Stimulated activated CD8-positive, alpha-beta memory T cell treated with anti-CD3 and anti-CD28 coated beads, Interleukin-15, amount 100 ng/mL, for 1 hour (primary cell): ENCODE data around the gene CDC40.
"Not testable (repeated sequence)": the region's sequence is repeated elsewhere in the genome, so short reads cannot be mapped to it uniquely, and the experiment has no call there.

Experiments
- DNase-seq: peaks from one replicate; pipeline ENCODE4 v3.0.0-alpha.2; 2020; ENCODE audit warnings: low read depth

The CDC40 gene

GRCh38 chr6:110201151-110201884, 21.1 kb downstream of the CDC40 start:
- no peak for DNase-seq

GRCh38 chr6:110207652-110208051, 27.4 kb downstream of the CDC40 start:
- DNase-seq: no peak

GRCh38 chr6:110211753-110212152, 31.5 kb downstream of the CDC40 start:
- DNase-seq: no peak

GRCh38 chr6:110214338-110214737, 34.1 kb downstream of the CDC40 start:
- DNase-seq: no peak

- no peak for DNase-seq
Measured at GRCh38 chr6:110216140-110216539, 35.9 kb downstream of the CDC40 start.

GRCh38 chr6:110217266-110217665, 37.0 kb downstream of the CDC40 start:
- DNase-seq: no peak

- no peak for DNase-seq
Measured at GRCh38 chr6:110221738-110222137, 41.5 kb downstream of the CDC40 start.

- no peak for DNase-seq
Measured at GRCh38 chr6:110226261-110226660, 46.0 kb downstream of the CDC40 start.

- no peak for DNase-seq
Measured at GRCh38 chr6:110232450-110232849, 52.2 kb downstream of the CDC40 start.

GRCh38 chr6:110233770-110234374, 53.6 kb downstream of the CDC40 start:
- DNase-seq: no peak

GRCh38 chr6:110236007-110236406, 55.8 kb downstream of the CDC40 start:
- not testable (repeated sequence) for DNase-seq

GRCh38 chr6:110239526-110240274, 59.5 kb downstream of the CDC40 start:
- DNase-seq: no peak

- not testable (repeated sequence) for DNase-seq
Measured at GRCh38 chr6:110244621-110245020, 64.4 kb downstream of the CDC40 start.

GRCh38 chr6:110246378-110246777, 66.2 kb downstream of the CDC40 start:
- no peak for DNase-seq

GRCh38 chr6:110246900-110247546, 66.8 kb downstream of the CDC40 start:
- no peak for DNase-seq

GRCh38 chr6:110250058-110250457, 69.8 kb downstream of the CDC40 start:
- no peak for DNase-seq

- no peak for DNase-seq
Measured at GRCh38 chr6:110250838-110251237, 70.6 kb downstream of the CDC40 start.

GRCh38 chr6:110255211-110255750, 75.1 kb downstream of the CDC40 start:
- no peak for DNase-seq

- DNase-seq: no peak
Measured at GRCh38 chr6:110256366-110256765, 76.1 kb downstream of the CDC40 start.

- DNase-seq: no peak
Measured at GRCh38 chr6:110265273-110265672, 85.0 kb downstream of the CDC40 start.

GRCh38 chr6:110266996-110267395, 86.8 kb downstream of the CDC40 start:
- no peak for DNase-seq

- DNase-seq: no peak
Measured at GRCh38 chr6:110269623-110270022, 89.4 kb downstream of the CDC40 start.
